Neural cell (in vitro differentiated cells): ENCODE measurements around the gene SWT1. TPM values are rescaled to one million over a fixed set of nuclear protein-coding genes. Genes with fewer than 3 reads are reported as not detected.

ENCODE experiments used
- H2AFZ ChIP-seq: fragments of 200-600, 300-800 bp; sonication (generic), shearing (Covaris generic); 2 replicates; pipeline ENCODE4 v1.6.0; 2014; ENCODE audit warnings: low read depth, mild to moderate bottlenecking, antibody characterized with exemption, low read length, moderate library complexity
- H3F3A ChIP-seq: fragments of 200-600 bp; shearing (Covaris generic); 2 replicates; pipeline ENCODE4 v1.6.1; 2016; ENCODE audit warnings: mild to moderate bottlenecking, moderate library complexity, mixed read lengths, antibody characterized with exemption, low read length; ENCODE audit not compliant: insufficient read depth, poor library complexity, severe bottlenecking
- H3K27ac ChIP-seq: fragments of 200-600, 300-800 bp; sonication (generic), shearing (Covaris generic); 2 replicates; pipeline ENCODE4 v1.5.1; 2014; ENCODE audit warnings: mild to moderate bottlenecking, low read length, moderate library complexity
- H3K27me3 ChIP-seq: fragments of 300-800, 200-600 bp; sonication (generic), shearing (Covaris generic); 2 replicates; pipeline ENCODE4 v1.6.0; 2014; ENCODE audit warnings: mild to moderate bottlenecking, low read depth, low read length, moderate library complexity; ENCODE audit not compliant: insufficient read depth
- H3K36me3 ChIP-seq: fragments of 300-800, 200-600 bp; sonication (generic), shearing (Covaris generic); 2 replicates; pipeline ENCODE4 v1.5.1; 2014; ENCODE audit warnings: mild to moderate bottlenecking, antibody characterized with exemption, low read length, moderate library complexity; ENCODE audit not compliant: insufficient read depth
- H3K4me2 ChIP-seq: fragments of 300-800, 200-600 bp; sonication (generic), shearing (Covaris generic); 2 replicates; pipeline ENCODE4 v1.6.0; 2014; ENCODE audit warnings: mild to moderate bottlenecking, low read length
- H3K4me3 ChIP-seq: fragments of 300-800, 200-600 bp; sonication (generic), shearing (Covaris generic); 2 replicates; pipeline ENCODE4 v1.5.1; 2014; ENCODE audit warnings: mild to moderate bottlenecking, low read length, moderate library complexity
- H3K79me2 ChIP-seq: fragments of 200-600 bp; shearing (Covaris generic); replicated peaks from 2 replicates; pipeline ENCODE4 v1.6.0; 2014; ENCODE audit warnings: mild to moderate bottlenecking, low read length, moderate library complexity; ENCODE audit not compliant: insufficient read depth
- H3K9ac ChIP-seq: fragments of 300-800, 200-600 bp; sonication (generic), shearing (Covaris generic); 2 replicates; pipeline ENCODE4 v1.6.1; 2016; ENCODE audit warnings: mild to moderate bottlenecking, low read length, mixed read lengths
- H3K9me2 ChIP-seq: fragments of 200-600 bp; shearing (Covaris generic); 2 replicates; pipeline ENCODE4 v1.6.1; 2016; ENCODE audit warnings: mild to moderate bottlenecking, low read length, mixed read lengths; ENCODE audit not compliant: insufficient read depth
- H3K9me3 ChIP-seq: fragments of 200-600, 300-800 bp; sonication (generic), shearing (Covaris generic); 2 replicates; pipeline ENCODE4 v1.6.1; 2016; ENCODE audit warnings: mild to moderate bottlenecking, mixed run types, low read length, moderate library complexity, mixed read lengths
- H4K20me1 ChIP-seq: fragments of 200-600 bp; shearing (Covaris generic); 2 replicates; pipeline ENCODE4 v1.6.1; 2016; ENCODE audit warnings: mild to moderate bottlenecking, mixed run types; ENCODE audit not compliant: insufficient read depth
- EP300 ChIP-seq: fragments of 450-650 bp; conservative IDR thresholded peaks from 2 replicates; pipeline ENCODE4 v1.6.1; 2014; ENCODE audit warnings: antibody characterized with exemption, mild to moderate bottlenecking, moderate library complexity; ENCODE audit not compliant: poor library complexity, severe bottlenecking
- EZH2 ChIP-seq: fragments of 200-600, 300-800 bp; shearing (Covaris generic), sonication (generic); IDR thresholded peaks from 2 replicates; pipeline ENCODE4 v1.6.1; 2014; ENCODE audit warnings: antibody characterized with exemption, low read length, borderline replicate concordance, mild to moderate bottlenecking; ENCODE audit not compliant: insufficient read depth, poor library complexity, severe bottlenecking
- MXI1 ChIP-seq: fragments of 450-650 bp; conservative IDR thresholded peaks from 2 replicates; pipeline ENCODE4 v1.6.1; 2014; ENCODE audit warnings: antibody characterized with exemption, mild to moderate bottlenecking; ENCODE audit not compliant: poor library complexity, severe bottlenecking
- POLR2AphosphoS5 ChIP-seq: IDR thresholded peaks from 2 replicates; pipeline ENCODE4 v1.6.1; 2012
- RAD21 ChIP-seq: fragments of 450-650 bp; conservative IDR thresholded peaks from 2 replicates; pipeline ENCODE4 v1.6.1; 2014; ENCODE audit warnings: antibody characterized with exemption, mild to moderate bottlenecking, moderate library complexity
- SMC3 ChIP-seq: fragments of 450-650 bp; conservative IDR thresholded peaks from 2 replicates; pipeline ENCODE4 v1.6.1; 2014; ENCODE audit warnings: antibody characterized with exemption, mild to moderate bottlenecking, moderate library complexity; ENCODE audit not compliant: poor library complexity
- TAF1 ChIP-seq: IDR thresholded peaks from 2 replicates; pipeline ENCODE4 v1.6.1; 2012; ENCODE audit warnings: low read depth
- polyA plus RNA-seq: library from polyadenylated mRNA; depleted of rRNA; stranded (reverse); fragments of >200 nt; gene quantifications from 2 replicates; pipeline ENCODE4 v1.2.3, GENCODE V29; 2014
- TF ChIP-seq, protein P1 (sequence below): IDR thresholded peaks from 2 replicates; pipeline ENCODE4 v1.6.1; 2012; ENCODE audit warnings: borderline replicate concordance

SWT1 gene
- polyA plus RNA-seq, 1 donor from 2014 or later = 9.3 TPM

DNA sequence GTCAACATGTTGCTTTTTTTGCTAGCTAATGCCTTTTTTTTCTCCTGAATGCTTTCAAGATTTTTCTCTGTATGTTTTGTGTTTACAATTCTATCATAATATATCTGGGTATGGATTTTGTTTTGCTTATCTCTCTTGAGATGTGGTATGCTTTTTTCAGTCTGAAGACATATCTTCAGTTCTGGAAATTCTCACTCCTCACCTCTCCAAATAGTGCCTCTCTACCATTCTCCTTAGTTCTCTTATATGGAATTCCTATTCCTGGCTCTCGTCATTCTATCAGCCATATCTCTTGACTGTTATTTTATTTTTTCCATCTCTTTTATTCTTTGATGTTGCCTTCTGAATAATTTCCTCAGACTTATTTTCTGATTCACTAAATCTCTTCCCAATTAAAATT lies 101.7 kb downstream of the SWT1 start:
- Histone ChIP-seq H3K4me3 (no peak overlapping the region), H3K36me3 (no peaks in the 10 kb centered on the region), H3K4me2 (no peak overlapping the region), H3K27me3 (no peaks in the 10 kb centered on the region), H2AFZ (no peak overlapping the region), H3K9me3 (no peaks in the 10 kb centered on the region), H3K9me2 (no peaks in the 10 kb centered on the region), H3F3A (no peaks in the 10 kb centered on the region), H3K9ac (no peak overlapping the region), H3K27ac (no peak overlapping the region), H4K20me1 (no peaks in the 10 kb centered on the region), H3K79me2 (no peaks in the 10 kb centered on the region)
- no peak for TF ChIP-seq EZH2
- no peak for TF ChIP-seq EP300
- TF ChIP-seq POLR2AphosphoS5 = no peak
- no peak for TF ChIP-seq MXI1
- TF ChIP-seq SMC3 = no peak

DNA sequence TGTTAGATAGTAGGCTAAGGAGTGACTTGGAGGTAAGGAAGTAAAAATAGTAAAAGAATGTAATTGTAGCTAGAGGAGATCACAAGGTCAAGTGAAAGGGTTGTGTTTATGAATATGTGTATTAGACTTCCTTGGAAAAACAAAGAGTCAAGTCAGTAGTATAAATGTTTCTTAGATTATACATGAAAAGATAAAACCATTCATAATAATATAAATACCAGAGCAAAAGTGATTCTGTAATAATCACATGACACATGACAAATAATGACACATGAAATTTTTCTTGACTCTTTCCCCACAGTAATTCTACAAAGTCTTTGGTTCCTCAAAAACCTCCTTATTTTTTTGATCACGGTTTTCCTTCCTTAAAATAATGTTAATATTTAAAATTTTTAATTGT lies 103.6 kb downstream of the SWT1 start:
- H3K4me3 ChIP-seq = no peak overlapping the region
- H3K79me2 ChIP-seq = no peaks in the 10 kb centered on the region
- H2AFZ ChIP-seq = no peak overlapping the region
- H3K9me3 ChIP-seq = no peaks in the 10 kb centered on the region
- TF ChIP-seq RAD21 = no peak
- no peaks in the 10 kb centered on the region for H3F3A ChIP-seq
- H3K27me3 ChIP-seq = no peaks in the 10 kb centered on the region
- no peaks in the 10 kb centered on the region for H4K20me1 ChIP-seq
- no peaks in the 10 kb centered on the region for H3K9me2 ChIP-seq
- no peak overlapping the region for H3K4me2 ChIP-seq
- H3K27ac ChIP-seq = no peak overlapping the region
- H3K9ac ChIP-seq = no peak overlapping the region
- H3K36me3 ChIP-seq = no peaks in the 10 kb centered on the region

DNA sequence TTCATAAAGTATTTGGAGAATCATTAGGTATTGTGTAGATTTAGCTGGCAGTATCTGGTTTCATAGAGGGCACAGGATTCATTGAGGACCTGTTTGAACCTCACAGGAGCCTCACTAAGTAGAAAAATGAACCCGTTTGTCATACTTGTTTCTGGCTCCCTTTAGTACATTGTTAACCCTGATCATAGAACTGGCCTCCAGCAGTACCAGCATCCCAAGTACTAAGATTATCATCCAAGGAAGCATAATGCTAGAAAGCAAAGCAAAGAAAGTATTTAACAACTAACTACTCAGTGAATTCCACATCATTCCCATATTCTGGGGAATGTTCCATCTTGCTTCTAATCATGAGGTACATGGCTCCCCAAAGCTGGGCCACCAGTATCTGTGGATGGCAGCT lies 105.2 kb downstream of the SWT1 start:
- Histone ChIP-seq H3K27ac (no peak overlapping the region), H3K27me3 (no peaks in the 10 kb centered on the region), H3K79me2 (no peaks in the 10 kb centered on the region), H3K9me2 (no peaks in the 10 kb centered on the region), H2AFZ (no peak overlapping the region), H3K4me2 (no peak overlapping the region), H3K4me3 (no peak overlapping the region), H3K36me3 (no peaks in the 10 kb centered on the region), H4K20me1 (no peaks in the 10 kb centered on the region), H3K9me3 (no peaks in the 10 kb centered on the region), H3K9ac (no peak overlapping the region), H3F3A (no peaks in the 10 kb centered on the region)
- TF ChIP-seq RAD21 = no peak
- TF ChIP-seq, protein P1, sequence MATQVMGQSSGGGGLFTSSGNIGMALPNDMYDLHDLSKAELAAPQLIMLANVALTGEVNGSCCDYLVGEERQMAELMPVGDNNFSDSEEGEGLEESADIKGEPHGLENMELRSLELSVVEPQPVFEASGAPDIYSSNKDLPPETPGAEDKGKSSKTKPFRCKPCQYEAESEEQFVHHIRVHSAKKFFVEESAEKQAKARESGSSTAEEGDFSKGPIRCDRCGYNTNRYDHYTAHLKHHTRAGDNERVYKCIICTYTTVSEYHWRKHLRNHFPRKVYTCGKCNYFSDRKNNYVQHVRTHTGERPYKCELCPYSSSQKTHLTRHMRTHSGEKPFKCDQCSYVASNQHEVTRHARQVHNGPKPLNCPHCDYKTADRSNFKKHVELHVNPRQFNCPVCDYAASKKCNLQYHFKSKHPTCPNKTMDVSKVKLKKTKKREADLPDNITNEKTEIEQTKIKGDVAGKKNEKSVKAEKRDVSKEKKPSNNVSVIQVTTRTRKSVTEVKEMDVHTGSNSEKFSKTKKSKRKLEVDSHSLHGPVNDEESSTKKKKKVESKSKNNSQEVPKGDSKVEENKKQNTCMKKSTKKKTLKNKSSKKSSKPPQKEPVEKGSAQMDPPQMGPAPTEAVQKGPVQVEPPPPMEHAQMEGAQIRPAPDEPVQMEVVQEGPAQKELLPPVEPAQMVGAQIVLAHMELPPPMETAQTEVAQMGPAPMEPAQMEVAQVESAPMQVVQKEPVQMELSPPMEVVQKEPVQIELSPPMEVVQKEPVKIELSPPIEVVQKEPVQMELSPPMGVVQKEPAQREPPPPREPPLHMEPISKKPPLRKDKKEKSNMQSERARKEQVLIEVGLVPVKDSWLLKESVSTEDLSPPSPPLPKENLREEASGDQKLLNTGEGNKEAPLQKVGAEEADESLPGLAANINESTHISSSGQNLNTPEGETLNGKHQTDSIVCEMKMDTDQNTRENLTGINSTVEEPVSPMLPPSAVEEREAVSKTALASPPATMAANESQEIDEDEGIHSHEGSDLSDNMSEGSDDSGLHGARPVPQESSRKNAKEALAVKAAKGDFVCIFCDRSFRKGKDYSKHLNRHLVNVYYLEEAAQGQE = no peak
- no peak for TF ChIP-seq TAF1
